Measurements from ENCODE around the gene TAF10.

The TAF10 gene

DNA sequence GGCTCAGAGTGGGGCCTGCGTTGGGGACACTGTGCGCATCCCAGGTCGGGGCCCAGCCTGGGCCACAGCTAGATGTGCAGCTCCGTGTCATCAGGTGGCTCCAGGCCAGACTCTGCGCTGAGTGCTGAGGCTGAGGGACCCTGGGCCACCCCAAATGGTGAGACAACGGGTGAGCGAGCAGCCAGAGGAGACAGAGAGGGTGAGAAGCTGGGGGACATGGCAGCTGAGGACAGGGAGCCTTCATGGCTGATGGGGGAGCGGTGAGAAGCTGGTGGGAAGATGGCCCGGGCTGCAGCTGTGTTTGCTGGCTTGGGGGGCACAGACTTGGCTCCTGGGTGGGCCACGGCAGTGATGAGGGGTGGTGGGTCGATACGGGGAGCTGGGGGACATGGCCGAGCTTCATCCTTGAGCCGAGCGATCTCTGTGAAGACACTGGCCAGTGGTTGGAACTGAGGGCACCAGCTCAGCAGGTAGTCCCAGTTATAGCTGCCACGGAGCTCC lies 9.7 kb upstream of the TAF10 start:
- Histone ChIP-seq H3K23ac (ENCODE audit: low read length) (no peak overlapping the region), H2BK120ac (ENCODE audit: insufficient read depth, low read length, poor library complexity) (no peak overlapping the region), H3K4me2 (ENCODE audit: low read length) (no peak overlapping the region), H3K27me3 (ENCODE audit: insufficient read depth, low read length) (no peaks in the 10 kb centered on the region), H3K4ac (ENCODE audit: low read depth, low read length) (no peak overlapping the region), H3K36me3 (ENCODE audit: control insufficient read depth in 1 of 2, insufficient read depth in 2 of 2, low read length in 2 of 2) (no peaks in the 10 kb centered on the region), H2AK5ac (ENCODE audit: low read length) (no peak overlapping the region), H3K27ac (ENCODE audit: low read depth, low read length) (no peak overlapping the region), H2BK12ac (ENCODE audit: low read length) (no peak overlapping the region), H3K14ac (ENCODE audit: low read length) (no peak overlapping the region), H3K18ac (ENCODE audit: low read length) (no peak overlapping the region), H3K4me1 (ENCODE audit: control insufficient read depth in 1 of 2, insufficient read depth in 2 of 2, low read length in 2 of 2) (peaks cover 7% of the 10 kb centered on the region in 2 experiments), H3K79me1 (ENCODE audit: low read length) (peaks cover 5% of the 10 kb centered on the region), H3K9me3 (ENCODE audit: insufficient read depth, low read depth, low read length) (peaks cover under 1% of the 10 kb centered on the region), H4K8ac (ENCODE audit: low read depth, low read length) (no peak overlapping the region), H4K91ac (ENCODE audit: low read depth, low read length) (no peak overlapping the region), H3K79me2 (ENCODE audit: control insufficient read depth, insufficient read depth, low read length, poor library complexity) (peaks cover 3% of the 10 kb centered on the region), H4K12ac (ENCODE audit: low read depth, low read length) (no peak overlapping the region), H2BK5ac (ENCODE audit: low read depth, low read length, poor library complexity) (no peak overlapping the region), H3K9ac (ENCODE audit: low read length) (no peak overlapping the region), H3K4me3 (ENCODE audit: low read depth, low read length) (no peak overlapping the region), H2AFZ (ENCODE audit: insufficient read depth, low read length, poor library complexity) (no peak overlapping the region)
- no CpG with 5 or more reads among the region's 16 CpGs for WGBS (ENCODE audit: extremely low coverage, insufficient coverage, insufficient read length)
- no peak for DNase-seq

DNA sequence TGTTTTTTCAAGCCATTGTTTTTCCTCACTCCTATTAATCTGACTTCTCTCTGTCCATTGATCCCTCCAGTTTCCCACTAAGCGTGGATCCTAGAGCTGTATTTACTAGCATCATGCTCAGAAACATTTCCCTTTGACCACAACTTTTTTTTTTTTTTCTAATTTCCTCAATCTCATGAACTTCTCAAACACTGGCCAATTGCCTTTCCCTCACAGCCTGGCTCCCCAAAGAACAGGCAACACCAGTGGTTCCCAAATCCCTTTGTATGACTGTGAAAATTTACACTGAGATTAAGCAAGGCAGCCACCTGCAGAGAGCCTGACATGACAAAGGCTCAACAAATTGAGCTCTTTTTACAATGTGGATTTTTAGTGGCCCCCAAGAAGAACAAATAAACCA lies 8.6 kb upstream of the TAF10 start:
- WGBS (ENCODE audit: extremely low coverage, insufficient coverage, insufficient read length) = no CpG with 5 or more reads among the region's 1 CpG
- H4K8ac ChIP-seq (ENCODE audit: low read depth, low read length) = no peak overlapping the region
- H3K79me2 ChIP-seq (ENCODE audit: control insufficient read depth, insufficient read depth, low read length, poor library complexity) = peaks cover 3% of the 10 kb centered on the region
- H3K79me1 ChIP-seq (ENCODE audit: low read length) = peaks cover 5% of the 10 kb centered on the region
- no peak overlapping the region for H2BK12ac ChIP-seq (ENCODE audit: low read length)
- H2BK5ac ChIP-seq (ENCODE audit: low read depth, low read length, poor library complexity) = no peak overlapping the region
- H3K18ac ChIP-seq (ENCODE audit: low read length) = no peak overlapping the region
- H3K27me3 ChIP-seq (ENCODE audit: insufficient read depth, low read length) = no peaks in the 10 kb centered on the region
- H4K12ac ChIP-seq (ENCODE audit: low read depth, low read length) = no peak overlapping the region
- peaks cover 0 to 6% of the 10 kb centered on the region in 2 experiments for H3K36me3 ChIP-seq (ENCODE audit: control insufficient read depth in 1 of 2, insufficient read depth in 2 of 2, low read length in 2 of 2)
- H2AFZ ChIP-seq (ENCODE audit: insufficient read depth, low read length, poor library complexity) = no peak overlapping the region
- H3K23ac ChIP-seq (ENCODE audit: low read length) = no peak overlapping the region
- H3K9ac ChIP-seq (ENCODE audit: low read length) = no peak overlapping the region
- H3K4me1 ChIP-seq (ENCODE audit: control insufficient read depth in 1 of 2, insufficient read depth in 2 of 2, low read length in 2 of 2) = peaks cover 7% of the 10 kb centered on the region in 2 experiments
- H4K91ac ChIP-seq (ENCODE audit: low read depth, low read length) = no peak overlapping the region
- H3K4ac ChIP-seq (ENCODE audit: low read depth, low read length) = no peak overlapping the region
- no peaks in the 10 kb centered on the region for H3K9me3 ChIP-seq (ENCODE audit: insufficient read depth, low read depth, low read length)
- no peak overlapping the region for H2AK5ac ChIP-seq (ENCODE audit: low read length)
- no peak overlapping the region for H3K4me2 ChIP-seq (ENCODE audit: low read length)
- H3K4me3 ChIP-seq (ENCODE audit: low read depth, low read length) = no peak overlapping the region
- no peak overlapping the region for H2BK120ac ChIP-seq (ENCODE audit: insufficient read depth, low read length, poor library complexity)
- H3K27ac ChIP-seq (ENCODE audit: low read depth, low read length) = no peak overlapping the region
- no peak for DNase-seq
- H3K14ac ChIP-seq (ENCODE audit: low read length) = no peak overlapping the region

GRCh38 chr11:6619004-6619745 lies 7.2 kb upstream of the TAF10 start, which contains the start of gene TPP1:
TSS of gene TPP1 (minus strand) at chr11:6619422. CDS start at chr11:6619400, 22 bp downstream.
- H4K91ac ChIP-seq (ENCODE audit: low read depth, low read length) = peak within 1 kb of the TSS; percentile 4
- peak within 1 kb of the TSS; percentile 42 for H2AFZ ChIP-seq (ENCODE audit: insufficient read depth, low read length, poor library complexity)
- H3K9me3 ChIP-seq (ENCODE audit: insufficient read depth, low read depth, low read length) = no peaks in the 10 kb centered on the region
- H2AK5ac ChIP-seq (ENCODE audit: low read length) = peak within 1 kb of the TSS; percentile 6
- DNase-seq = peak; percentile 87 to 93
- peak within 1 kb of the TSS; percentile 38 for H3K14ac ChIP-seq (ENCODE audit: low read length)
- no peak within 1 kb of the TSS for H3K27ac ChIP-seq (ENCODE audit: low read depth, low read length)
- H3K4me3 ChIP-seq (ENCODE audit: low read depth, low read length) = peak within 1 kb of the TSS; percentile 79
- peaks cover 3% of the 10 kb centered on the region for H3K79me2 ChIP-seq (ENCODE audit: control insufficient read depth, insufficient read depth, low read length, poor library complexity)
- peaks cover 7% of the 10 kb centered on the region in 2 experiments for H3K4me1 ChIP-seq (ENCODE audit: control insufficient read depth in 1 of 2, insufficient read depth in 2 of 2, low read length in 2 of 2)
- peak within 1 kb of the TSS; percentile 91 for H3K4me2 ChIP-seq (ENCODE audit: low read length)
- peak within 1 kb of the TSS; percentile 2 for H2BK5ac ChIP-seq (ENCODE audit: low read depth, low read length, poor library complexity)
- peak within 1 kb of the TSS; percentile 4 for H3K18ac ChIP-seq (ENCODE audit: low read length)
- WGBS (ENCODE audit: extremely low coverage, insufficient coverage, insufficient read length) = no CpG with 5 or more reads among the region's 16 CpGs
- H2BK120ac ChIP-seq (ENCODE audit: insufficient read depth, low read length, poor library complexity) = peak within 1 kb of the TSS; percentile 0
- H4K8ac ChIP-seq (ENCODE audit: low read depth, low read length) = peak within 1 kb of the TSS; percentile 68
- H3K23ac ChIP-seq (ENCODE audit: low read length) = no peak within 1 kb of the TSS
- H3K79me1 ChIP-seq (ENCODE audit: low read length) = peaks cover 5% of the 10 kb centered on the region
- H2BK12ac ChIP-seq (ENCODE audit: low read length) = no peak within 1 kb of the TSS
- H3K27me3 ChIP-seq (ENCODE audit: insufficient read depth, low read length) = no peaks in the 10 kb centered on the region
- H4K12ac ChIP-seq (ENCODE audit: low read depth, low read length) = peak within 1 kb of the TSS; percentile 56
- peaks cover 0 to 20% of the 10 kb centered on the region in 2 experiments for H3K36me3 ChIP-seq (ENCODE audit: control insufficient read depth in 1 of 2, insufficient read depth in 2 of 2, low read length in 2 of 2)
- peak within 1 kb of the TSS; percentile 90 for H3K9ac ChIP-seq (ENCODE audit: low read length)
- peak within 1 kb of the TSS; percentile 37 for H3K4ac ChIP-seq (ENCODE audit: low read depth, low read length)

DNA sequence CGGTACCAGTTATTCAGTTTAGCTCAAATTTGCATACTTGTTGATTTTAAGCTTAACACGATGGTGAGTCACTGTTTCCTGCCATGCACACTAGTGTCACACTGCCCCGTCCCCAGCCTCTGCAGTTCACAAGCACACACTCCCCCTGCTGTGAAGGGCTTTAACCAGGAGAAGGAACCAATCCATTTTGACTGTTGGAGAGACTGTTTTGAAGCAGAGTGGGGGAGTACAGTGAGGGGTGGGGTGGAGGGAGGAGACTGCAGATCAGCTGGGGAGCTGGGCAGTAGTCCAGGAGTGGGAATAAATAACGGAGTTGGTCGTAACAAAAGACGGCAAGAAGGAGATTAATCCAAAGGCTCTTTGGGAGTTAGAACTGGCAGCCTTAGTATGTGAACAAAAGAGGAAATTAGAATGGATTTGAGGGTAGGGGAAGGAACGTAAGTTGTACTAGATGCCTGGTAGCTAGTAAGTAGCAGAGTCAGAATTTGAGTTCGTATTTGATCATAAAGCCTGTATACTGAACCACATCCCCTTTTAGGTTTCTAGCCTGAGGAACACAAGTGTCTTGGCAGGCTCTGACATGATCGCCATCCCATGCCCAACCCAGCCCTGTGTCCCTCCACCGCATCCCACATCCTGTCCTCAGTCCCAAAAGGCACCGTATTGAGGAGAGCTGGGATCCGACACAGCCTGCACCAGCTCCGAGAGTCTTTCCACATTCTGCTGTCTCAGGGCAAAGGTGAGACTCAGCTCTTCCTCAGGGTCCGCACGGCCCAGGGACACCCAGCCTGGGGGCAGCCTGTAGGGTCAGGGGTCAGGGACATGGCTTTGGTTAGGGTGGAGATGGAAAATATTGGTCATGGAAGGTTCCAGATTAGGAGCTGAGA lies 6.3 kb upstream of the TAF10 start:
- H4K12ac ChIP-seq (ENCODE audit: low read depth, low read length) = peak overlapping the region; percentile 48
- H3K4ac ChIP-seq (ENCODE audit: low read depth, low read length) = peak overlapping the region; percentile 37
- H3K4me2 ChIP-seq (ENCODE audit: low read length) = peak overlapping the region; percentile 91
- peak overlapping the region; percentile 6 for H2AK5ac ChIP-seq (ENCODE audit: low read length)
- peak overlapping the region; percentile 4 for H3K18ac ChIP-seq (ENCODE audit: low read length)
- peaks cover 7% of the 10 kb centered on the region in 2 experiments for H3K4me1 ChIP-seq (ENCODE audit: control insufficient read depth in 1 of 2, insufficient read depth in 2 of 2, low read length in 2 of 2)
- H3K79me2 ChIP-seq (ENCODE audit: control insufficient read depth, insufficient read depth, low read length, poor library complexity) = peaks cover 3% of the 10 kb centered on the region
- H3K27ac ChIP-seq (ENCODE audit: low read depth, low read length) = no peak overlapping the region
- H4K91ac ChIP-seq (ENCODE audit: low read depth, low read length) = peak overlapping the region; percentile 4
- peaks cover 5% of the 10 kb centered on the region for H3K79me1 ChIP-seq (ENCODE audit: low read length)
- H3K27me3 ChIP-seq (ENCODE audit: insufficient read depth, low read length) = no peaks in the 10 kb centered on the region
- peaks cover 0 to 20% of the 10 kb centered on the region in 2 experiments for H3K36me3 ChIP-seq (ENCODE audit: control insufficient read depth in 1 of 2, insufficient read depth in 2 of 2, low read length in 2 of 2)
- H2BK12ac ChIP-seq (ENCODE audit: low read length) = no peak overlapping the region
- peak overlapping the region; percentile 47 for H4K8ac ChIP-seq (ENCODE audit: low read depth, low read length)
- no peak overlapping the region for H2BK120ac ChIP-seq (ENCODE audit: insufficient read depth, low read length, poor library complexity)
- peak overlapping the region; percentile 90 for H3K9ac ChIP-seq (ENCODE audit: low read length)
- H3K9me3 ChIP-seq (ENCODE audit: insufficient read depth, low read depth, low read length) = no peaks in the 10 kb centered on the region
- no peak overlapping the region for H2BK5ac ChIP-seq (ENCODE audit: low read depth, low read length, poor library complexity)
- DNase-seq = peak; percentile 14 to 25
- no peak overlapping the region for H3K23ac ChIP-seq (ENCODE audit: low read length)
- peak overlapping the region; percentile 38 for H3K14ac ChIP-seq (ENCODE audit: low read length)
- H2AFZ ChIP-seq (ENCODE audit: insufficient read depth, low read length, poor library complexity) = no peak overlapping the region
- peak overlapping the region; percentile 79 for H3K4me3 ChIP-seq (ENCODE audit: low read depth, low read length)
- 100% methylated on average over 1 of the region's 15 CpGs for WGBS (ENCODE audit: extremely low coverage, insufficient coverage, insufficient read length)

Data from trophoblast cell (in vitro differentiated cells and primary cell).